Measurements from ENCODE around the gene METTL21C.

GRCh38 chr13:102718746-102719145 is 23.9 kb upstream of the METTL21C start:
- TF ChIP-seq CTCF (conservative IDR thresholded peaks at IDR 0.05) (no peak), EZH2 (IDR thresholded peaks at IDR 0.05; ENCODE audit: low read depth) (no peak)
